ENCODE results near the gene STRA8.

The STRA8 gene, protein sequence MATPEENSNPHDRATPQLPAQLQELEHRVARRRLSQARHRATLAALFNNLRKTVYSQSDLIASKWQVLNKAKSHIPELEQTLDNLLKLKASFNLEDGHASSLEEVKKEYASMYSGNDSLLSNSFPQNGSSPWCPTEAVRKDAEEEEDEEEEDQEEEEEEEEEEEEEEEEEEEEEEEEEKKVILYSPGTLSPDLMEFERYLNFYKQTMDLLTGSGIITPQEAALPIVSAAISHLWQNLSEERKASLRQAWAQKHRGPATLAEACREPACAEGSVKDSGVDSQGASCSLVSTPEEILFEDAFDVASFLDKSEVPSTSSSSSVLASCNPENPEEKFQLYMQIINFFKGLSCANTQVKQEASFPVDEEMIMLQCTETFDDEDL

DNA sequence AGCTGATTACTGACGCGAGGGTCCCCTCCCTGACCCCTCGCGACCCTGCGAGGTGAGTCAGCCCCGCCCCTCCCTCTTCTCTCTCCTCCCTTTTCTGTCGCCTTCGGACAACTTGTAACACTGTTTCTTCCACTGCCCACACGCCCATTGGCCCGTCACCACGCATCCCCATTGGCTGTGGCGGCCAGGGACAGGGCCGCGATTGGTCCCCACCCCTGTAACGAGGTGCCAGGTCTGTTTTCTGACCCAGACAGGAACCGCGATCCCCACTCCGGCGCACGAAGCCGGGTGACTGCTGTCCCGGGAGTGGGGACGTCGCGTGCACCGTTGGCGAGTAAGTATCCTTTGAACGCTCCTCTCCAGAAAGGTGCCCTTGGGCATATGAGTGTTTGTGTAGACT is at the start of gene STRA8:
Gene STRA8 (plus strand): TSS at position 269 of the 400 bp plus-strand sequence. CDS start 6,687 bp downstream, outside the sequence.
- no peak for DNase-seq

- peak; percentile 26 for DNase-seq
Measured at GRCh38 chr7:135184254-135184841, 49.3 kb upstream of the STRA8 start.

- DNase-seq, result no peak
Measured at GRCh38 chr7:135185471-135186260, 48.0 kb upstream of the STRA8 start.

GRCh38 chr7:135186261-135186540 is 47.4 kb upstream of the STRA8 start:
- DNase-seq, result no peak

DNA sequence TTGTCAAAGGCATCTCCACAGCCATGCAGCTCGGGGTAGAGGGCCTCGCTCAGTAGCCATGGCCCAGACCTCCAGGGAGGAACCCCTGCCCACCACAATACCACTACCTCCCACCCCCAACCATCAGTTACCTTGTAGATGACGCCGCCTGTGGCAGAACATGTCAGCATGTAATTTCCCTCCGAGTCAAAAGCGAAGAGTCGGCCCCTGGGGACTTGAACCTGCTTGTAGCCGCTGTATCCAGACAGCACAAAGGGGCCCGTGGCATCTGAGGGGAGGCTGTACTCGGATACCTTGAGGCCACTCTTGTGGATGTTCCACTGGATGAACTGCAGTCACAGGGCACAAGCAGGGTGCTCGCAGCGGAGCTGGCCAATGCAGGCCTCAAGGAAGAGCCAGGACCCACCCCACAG is 46.8 kb upstream of the STRA8 start:
- DNase-seq, result no peak

DNA sequence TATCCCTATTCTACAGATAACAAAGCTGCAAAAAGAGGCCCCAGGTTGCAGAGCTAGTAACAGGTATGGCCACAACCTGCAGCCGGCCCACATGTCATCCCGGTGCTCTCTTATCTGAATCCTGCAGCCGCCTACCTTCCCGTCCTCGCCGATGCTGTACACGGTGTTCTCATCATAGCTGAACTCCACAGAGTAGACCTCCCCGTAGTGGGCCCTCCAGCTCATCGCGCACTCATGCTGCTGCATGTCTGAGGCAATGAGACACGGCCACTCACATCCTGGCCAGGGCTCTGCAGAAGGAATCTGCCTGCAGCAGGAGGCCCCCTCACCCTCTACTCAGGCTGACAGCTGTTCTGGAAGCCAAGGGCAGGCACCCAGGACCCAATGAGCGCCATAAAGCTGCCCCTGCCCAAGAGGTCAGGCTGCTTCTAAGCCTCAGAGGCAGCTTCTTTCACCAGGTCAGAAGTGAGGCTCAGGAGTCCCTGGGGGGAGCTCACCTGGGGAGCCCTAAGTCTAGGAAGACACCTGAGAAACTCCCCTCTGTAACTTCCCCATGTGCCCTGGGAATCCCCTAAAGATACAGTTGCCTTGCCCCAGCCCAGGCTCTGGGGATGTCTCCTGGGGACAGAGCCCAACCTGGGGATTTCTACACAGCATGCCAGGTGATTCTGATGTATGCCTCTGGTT is 45.2 kb upstream of the STRA8 start:
- DNase-seq, result no peak

DNA sequence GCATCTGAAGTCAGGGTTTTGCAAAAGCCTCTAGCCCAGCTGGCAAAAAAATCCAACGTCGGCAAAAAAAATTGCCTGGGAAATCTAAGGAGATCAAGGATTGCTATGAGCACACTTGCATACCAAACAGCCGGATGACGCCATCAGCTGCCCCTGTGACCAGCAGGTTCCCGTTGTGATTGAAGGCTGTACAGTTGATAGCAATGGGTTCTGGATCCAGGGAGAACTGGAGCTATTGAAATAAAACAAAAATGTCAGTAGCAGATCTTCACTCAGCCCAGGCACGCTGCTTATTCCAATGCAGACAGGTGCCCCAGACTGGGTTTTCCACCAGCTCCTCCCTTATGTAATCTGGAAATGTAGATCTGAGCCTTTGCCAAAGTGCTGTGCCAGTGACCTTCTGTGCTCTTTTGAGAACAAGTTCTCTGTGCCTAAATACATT is 44.4 kb upstream of the STRA8 start:
- no peak for DNase-seq

- no peak for DNase-seq
Measured at GRCh38 chr7:135189961-135190360, 43.7 kb upstream of the STRA8 start.

GRCh38 chr7:135190703-135191102 is 42.9 kb upstream of the STRA8 start:
- DNase-seq, result no peak

DNA sequence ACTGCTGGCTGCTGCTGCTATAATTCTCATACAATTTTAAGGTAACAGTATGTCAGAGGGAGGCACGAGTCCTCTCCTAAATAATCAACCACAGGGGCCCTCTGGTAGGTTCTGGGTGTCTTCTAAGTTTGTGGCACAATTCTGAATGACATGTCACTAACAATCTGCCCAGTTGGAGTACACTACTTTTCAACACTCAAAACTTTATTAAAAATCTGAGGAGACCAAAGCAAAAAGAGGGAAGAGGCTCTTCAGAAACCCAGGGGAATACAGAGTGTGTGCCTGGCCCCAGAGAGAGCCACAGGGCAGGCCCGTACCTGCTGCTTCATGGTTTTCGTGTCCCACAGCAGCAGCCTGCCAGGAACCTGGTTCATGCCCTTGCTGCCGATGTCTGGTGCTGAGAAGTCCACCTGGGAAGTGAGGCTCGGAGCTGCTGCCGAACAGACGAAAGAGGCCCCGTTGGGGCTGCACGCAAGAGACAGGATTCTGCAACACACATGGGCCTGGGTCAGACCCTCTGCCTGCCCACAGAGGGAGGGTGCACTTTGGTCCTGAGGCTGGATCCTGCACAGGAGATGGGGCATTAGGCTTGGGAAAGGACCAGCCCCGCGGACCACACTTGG is 40.6 kb upstream of the STRA8 start:
- no peak for DNase-seq

GRCh38 chr7:135193615-135194081 is 40.0 kb upstream of the STRA8 start:
- DNase-seq, result no peak

DNA sequence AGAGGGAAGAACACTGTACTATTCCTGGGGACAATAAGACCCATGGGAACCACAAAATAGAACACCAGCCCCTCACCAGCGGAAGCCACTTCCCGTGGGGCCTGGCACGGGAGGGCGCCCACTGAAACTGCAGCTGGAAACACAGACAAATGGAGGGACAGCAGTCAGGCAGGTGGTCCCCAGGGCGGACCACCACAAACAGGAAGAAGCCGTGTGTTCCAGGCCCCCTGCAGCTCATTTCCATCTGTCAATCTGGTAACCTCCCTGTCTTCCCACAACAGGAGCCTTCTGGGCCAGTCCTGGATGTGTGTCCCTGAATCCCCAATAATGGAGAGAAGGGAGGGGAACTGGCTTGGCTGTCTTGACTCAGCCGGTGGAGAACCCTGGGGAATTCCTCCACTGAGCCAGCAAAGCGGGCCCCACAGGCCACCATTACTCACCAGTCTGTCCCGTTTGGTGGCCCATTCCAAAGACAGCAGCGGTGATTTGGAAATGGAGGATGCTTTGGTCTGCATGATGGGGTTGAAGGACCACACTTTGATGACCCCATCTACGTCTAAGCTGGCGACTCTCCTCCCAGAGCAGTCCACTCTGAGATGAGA is 39.0 kb upstream of the STRA8 start:
- DNase-seq, result no peak

DNA sequence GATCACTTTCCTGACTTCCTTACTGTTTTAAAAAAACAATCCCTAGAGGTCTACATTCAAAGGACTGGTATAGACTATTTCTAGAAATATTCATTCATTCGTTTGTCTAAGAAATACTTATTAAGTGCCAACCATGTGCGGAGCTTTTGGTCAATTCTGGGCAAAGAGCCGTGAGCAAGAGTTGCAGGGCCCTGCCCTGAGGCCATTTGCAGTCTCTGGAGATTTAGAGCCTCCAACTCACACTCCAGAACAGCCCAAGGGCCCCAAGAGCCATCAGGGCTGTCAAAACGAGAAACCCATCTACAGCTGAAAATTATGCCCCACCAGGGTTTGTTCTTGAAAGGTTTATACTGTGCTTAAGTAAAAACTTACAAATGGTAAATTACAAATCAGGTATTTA is 38.5 kb upstream of the STRA8 start:
- DNase-seq, result no peak

GRCh38 chr7:135195968-135196629 is 37.5 kb upstream of the STRA8 start:
- DNase-seq, result no peak

DNA sequence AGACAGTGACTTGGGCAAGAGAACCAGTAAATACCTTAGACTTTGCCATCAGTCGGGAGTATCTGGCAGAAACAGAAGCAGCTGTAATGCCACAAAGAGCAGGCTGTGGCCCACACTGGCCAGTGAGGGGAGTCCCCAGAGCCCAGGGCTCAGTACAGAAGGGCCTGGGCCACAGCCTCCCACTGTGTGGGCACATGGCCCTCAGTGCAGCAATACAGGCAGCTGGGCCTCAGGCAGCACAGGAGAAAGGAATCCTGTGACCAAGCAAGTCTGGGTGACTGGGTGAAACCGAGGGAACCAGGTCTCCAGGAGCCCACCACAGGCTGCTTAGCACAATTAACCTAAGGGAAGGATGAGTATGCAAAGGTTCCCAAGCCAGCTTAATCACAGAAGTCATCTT is 36.3 kb upstream of the STRA8 start:
- no peak for DNase-seq

- no peak for DNase-seq
Measured at GRCh38 chr7:135197906-135198655, 35.6 kb upstream of the STRA8 start.

DNA sequence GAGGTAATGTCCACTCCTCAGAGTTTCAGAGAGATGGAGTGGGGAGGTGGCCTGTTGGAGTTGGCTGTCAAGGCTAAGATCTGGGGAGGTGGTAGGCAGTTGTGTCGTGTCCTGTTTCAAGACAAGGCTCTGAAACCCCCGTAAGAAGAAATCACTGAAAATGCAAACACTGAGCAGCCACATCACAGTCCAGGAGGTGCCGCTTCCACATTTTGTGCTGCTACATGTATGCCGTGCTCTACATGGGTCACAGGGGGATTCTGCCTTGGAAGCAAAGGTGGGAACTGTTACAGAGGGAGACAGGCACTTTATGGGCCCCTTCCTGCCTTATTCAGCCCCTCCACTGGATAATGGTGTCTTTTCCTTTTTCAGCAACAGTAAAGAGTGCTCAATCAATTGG is 34.2 kb upstream of the STRA8 start:
- no peak for DNase-seq

GRCh38 chr7:135200821-135201331 is 32.8 kb upstream of the STRA8 start:
- DNase-seq, result no peak

DNA sequence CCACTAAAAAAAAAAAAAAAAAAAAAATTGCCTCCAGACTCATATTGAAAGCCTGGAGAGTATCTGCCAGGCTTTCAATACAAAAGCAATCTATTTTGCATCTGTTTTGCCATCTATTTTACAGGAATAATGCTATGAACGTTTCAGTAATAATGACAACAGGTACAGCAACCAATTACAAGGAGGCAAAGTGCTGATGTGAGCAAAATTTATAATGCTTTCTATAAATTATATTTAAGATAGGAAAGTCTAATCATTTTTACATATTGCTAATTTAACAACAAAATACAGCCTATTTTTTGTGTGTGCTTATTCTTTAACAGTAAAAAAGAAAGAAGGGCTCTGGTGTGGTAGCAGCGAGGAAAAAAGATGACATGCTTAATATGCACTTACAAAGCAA is 32.3 kb upstream of the STRA8 start:
- DNase-seq, result no peak

DNA sequence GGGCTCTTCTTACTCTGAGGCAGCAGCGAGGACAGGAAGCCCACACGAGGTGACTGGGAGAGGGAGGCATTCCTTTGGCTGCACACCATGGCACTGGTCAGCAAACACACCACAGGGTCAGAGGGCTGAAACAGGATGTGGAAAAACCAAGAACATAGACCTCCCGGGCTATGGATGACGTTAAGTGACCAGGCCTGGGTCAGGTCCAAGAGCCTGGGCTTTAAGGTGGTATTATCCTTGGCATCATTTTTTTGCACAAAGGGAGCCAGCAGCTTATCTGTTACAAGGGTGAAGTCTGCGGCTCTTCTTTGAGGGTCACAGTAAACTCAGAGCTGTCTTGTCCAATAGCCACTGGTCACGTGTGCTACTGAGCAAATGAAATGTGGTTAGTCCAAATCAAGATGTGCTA is 29.3 kb upstream of the STRA8 start:
- DNase-seq, result no peak

DNA sequence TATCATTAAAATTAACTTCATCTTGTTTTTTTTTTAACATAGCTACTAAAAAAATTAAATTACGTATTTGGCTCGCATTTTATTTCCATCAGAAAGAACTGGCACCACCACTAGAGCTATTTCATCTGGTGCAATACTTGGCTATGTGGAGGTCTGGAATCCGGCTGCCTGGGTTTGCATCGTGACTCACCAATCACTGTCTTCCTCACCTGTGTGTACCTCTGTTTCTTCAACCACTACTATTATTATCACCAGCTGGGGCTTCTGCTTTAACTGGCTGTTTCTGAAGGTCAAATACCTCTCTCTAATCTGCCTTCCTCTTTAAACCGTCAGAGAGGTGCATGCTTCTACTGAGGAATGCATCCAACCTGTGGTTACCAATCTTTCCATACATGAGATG is 28.8 kb upstream of the STRA8 start:
- no peak for DNase-seq
